Measurements from ENCODE around the gene TMA16. TPM values are rescaled to one million over a fixed set of nuclear protein-coding genes. Genes with fewer than 3 reads are reported as not detected.

Gene TMA16
- total RNA-seq, 1 experiment from 2014 or later: 49.1 TPM

- Histone ChIP-seq H2AFZ (ENCODE audit: low read length) (no peak overlapping the region), H3K36me3 (ENCODE audit: low read depth, low read length) (no peaks in the 10 kb centered on the region), H3K9me3 (ENCODE audit: low read length) (no peaks in the 10 kb centered on the region), H3K27me3 (ENCODE audit: low read length) (no peaks in the 10 kb centered on the region), H3K79me2 (ENCODE audit: low read length) (no peaks in the 10 kb centered on the region), H3K4me1 (ENCODE audit: insufficient read depth, low read length) (peaks cover 48% of the 10 kb centered on the region), H3K9me2 (replicated peaks; ENCODE audit: low read length) (no peaks in the 10 kb centered on the region), H3K4me3 (ENCODE audit: low read length) (peak overlapping the region; percentile 57), H3K9ac (ENCODE audit: low read length) (peak overlapping the region; percentile 83), H4K20me1 (ENCODE audit: low read length) (0 out of 2 replicates have a peak, but pooled peaks cover 4% of the 10 kb centered on the region), H3F3A (ENCODE audit: low read length, unreplicated experiment) (peaks cover 10% of the 10 kb centered on the region), H3K4me2 (ENCODE audit: low read length) (peak overlapping the region; percentile 91), H3K27ac (ENCODE audit: low read length) (peak overlapping the region; percentile 100)
- POLR2A ChIA-PET (ENCODE audit: unreplicated experiment): interaction anchor here (0.6 kb wide), 1 partner anchor 46 kb away, joined by 3 read pairs; the partner anchor contains the start of gene TMA16
- no peak for TF ChIP-seq CTCF (conservative IDR thresholded peaks at IDR 0.05; ENCODE audit: low read depth, low read length)
- no peak for TF ChIP-seq EZH2phosphoT487 (IDR thresholded peaks at IDR 0.05; ENCODE audit: borderline replicate concordance, low read length)
- TF ChIP-seq EZH2 (IDR thresholded peaks at IDR 0.05; ENCODE audit: low read length, unreplicated experiment): no peak
- TSS peak; percentile 17 for BruUV-seq (replicated peaks)
- CTCF ChIA-PET: interaction anchor here (0.7 to 1.6 kb wide), 2 partner anchors 10 to 47 kb away, joined by 4 to 9 read pairs; no protein-coding TSS in a partner anchor
- intact Hi-C loops (cut with micrococcal nuclease): loop anchor here (1.0 to 10.0 kb wide), 3 partner anchors 46 to 434 kb away; no protein-coding TSS in a partner anchor
- peak; percentile 77 for DNase-seq
- peak; percentile 54 for ATAC-seq
These were observed 46.5 kb downstream of the TMA16 start for GRCh38 chr4:163540977-163541376.

- H3K9me2 ChIP-seq (replicated peaks; ENCODE audit: low read length): no peaks in the 10 kb centered on the region
- no peaks in the 10 kb centered on the region for H3K27me3 ChIP-seq (ENCODE audit: low read length)
- POLR2A ChIA-PET (ENCODE audit: unreplicated experiment): no interaction called here
- H3K79me2 ChIP-seq (ENCODE audit: low read length): no peaks in the 10 kb centered on the region
- peak overlapping the region; percentile 91 for H3K4me2 ChIP-seq (ENCODE audit: low read length)
- no peak for TF ChIP-seq EZH2phosphoT487 (IDR thresholded peaks at IDR 0.05; ENCODE audit: borderline replicate concordance, low read length)
- TF ChIP-seq CTCF (conservative IDR thresholded peaks at IDR 0.05; ENCODE audit: low read depth, low read length): no peak
- TF ChIP-seq EZH2 (IDR thresholded peaks at IDR 0.05; ENCODE audit: low read length, unreplicated experiment): no peak
- no peak overlapping the region for H3K4me3 ChIP-seq (ENCODE audit: low read length)
- 0 out of 2 replicates have a peak, but pooled peaks cover 4% of the 10 kb centered on the region for H4K20me1 ChIP-seq (ENCODE audit: low read length)
- intact Hi-C loops (cut with micrococcal nuclease): loop anchor here (5.0 to 10.0 kb wide), 2 partner anchors 167 to 435 kb away; no protein-coding TSS in a partner anchor
- no peak overlapping the region for H3K9ac ChIP-seq (ENCODE audit: low read length)
- peak; percentile 81 for DNase-seq
- CTCF ChIA-PET: no interaction called here
- no peaks in the 10 kb centered on the region for H3K9me3 ChIP-seq (ENCODE audit: low read length)
- H3K4me1 ChIP-seq (ENCODE audit: insufficient read depth, low read length): peaks cover 48% of the 10 kb centered on the region
- ATAC-seq: peak; percentile 29
- H3K36me3 ChIP-seq (ENCODE audit: low read depth, low read length): no peaks in the 10 kb centered on the region
- H3F3A ChIP-seq (ENCODE audit: low read length, unreplicated experiment): peaks cover 10% of the 10 kb centered on the region
- BruUV-seq (replicated peaks): no TSS peak
- H3K27ac ChIP-seq (ENCODE audit: low read length): peak overlapping the region; percentile 100
- H2AFZ ChIP-seq (ENCODE audit: low read length): no peak overlapping the region
These were observed 47.8 kb downstream of the TMA16 start for GRCh38 chr4:163542275-163542674.

GRCh38 chr4:163544407-163545038 is 50.0 kb downstream of the TMA16 start:
- 0 out of 2 replicates have a peak, but pooled peaks cover 4% of the 10 kb centered on the region for H4K20me1 ChIP-seq (ENCODE audit: low read length)
- intact Hi-C loops (cut with micrococcal nuclease): loop anchor here (1.0 to 10.0 kb wide), 5 partner anchors 60 to 1047 kb away; partner anchors contain the start of gene NPY1R
- no peaks in the 10 kb centered on the region for H3K27me3 ChIP-seq (ENCODE audit: low read length)
- peaks cover 10% of the 10 kb centered on the region for H3F3A ChIP-seq (ENCODE audit: low read length, unreplicated experiment)
- H3K9ac ChIP-seq (ENCODE audit: low read length): no peak overlapping the region
- DNase-seq: peak; percentile 58
- no peaks in the 10 kb centered on the region for H3K9me2 ChIP-seq (replicated peaks; ENCODE audit: low read length)
- H2AFZ ChIP-seq (ENCODE audit: low read length): peak overlapping the region; percentile 33; the same call in 1 of the 2 replicates
- H3K36me3 ChIP-seq (ENCODE audit: low read depth, low read length): no peaks in the 10 kb centered on the region
- H3K4me1 ChIP-seq (ENCODE audit: insufficient read depth, low read length): peaks cover 36% of the 10 kb centered on the region
- H3K9me3 ChIP-seq (ENCODE audit: low read length): no peaks in the 10 kb centered on the region
- no peaks in the 10 kb centered on the region for H3K79me2 ChIP-seq (ENCODE audit: low read length)
- peak overlapping the region; percentile 29; the same call in 1 of the 2 replicates for H3K4me3 ChIP-seq (ENCODE audit: low read length)
- H3K4me2 ChIP-seq (ENCODE audit: low read length): peak overlapping the region; percentile 60
- CTCF ChIA-PET: no interaction called here
- no peak overlapping the region for H3K27ac ChIP-seq (ENCODE audit: low read length)
- POLR2A ChIA-PET (ENCODE audit: unreplicated experiment): no interaction called here
- ATAC-seq: peak; percentile 11; the same call in 1 of the 2 replicates
- TF ChIP-seq EZH2phosphoT487 (IDR thresholded peaks at IDR 0.05; ENCODE audit: borderline replicate concordance, low read length) (no peak), EZH2 (IDR thresholded peaks at IDR 0.05; ENCODE audit: low read length, unreplicated experiment) (no peak), CTCF (conservative IDR thresholded peaks at IDR 0.05; ENCODE audit: low read depth, low read length) (peak; percentile 85)
- no TSS peak for BruUV-seq (replicated peaks)

Measured in PC-3 (cell line).